GF-D8 (cell line): ENCODE results near the gene MAP2.

Experiments
- DNase-seq: peaks from one replicate; lab custom pipeline; 2025; lab: John Stamatoyannopoulos, UW

MAP2 gene

DNA sequence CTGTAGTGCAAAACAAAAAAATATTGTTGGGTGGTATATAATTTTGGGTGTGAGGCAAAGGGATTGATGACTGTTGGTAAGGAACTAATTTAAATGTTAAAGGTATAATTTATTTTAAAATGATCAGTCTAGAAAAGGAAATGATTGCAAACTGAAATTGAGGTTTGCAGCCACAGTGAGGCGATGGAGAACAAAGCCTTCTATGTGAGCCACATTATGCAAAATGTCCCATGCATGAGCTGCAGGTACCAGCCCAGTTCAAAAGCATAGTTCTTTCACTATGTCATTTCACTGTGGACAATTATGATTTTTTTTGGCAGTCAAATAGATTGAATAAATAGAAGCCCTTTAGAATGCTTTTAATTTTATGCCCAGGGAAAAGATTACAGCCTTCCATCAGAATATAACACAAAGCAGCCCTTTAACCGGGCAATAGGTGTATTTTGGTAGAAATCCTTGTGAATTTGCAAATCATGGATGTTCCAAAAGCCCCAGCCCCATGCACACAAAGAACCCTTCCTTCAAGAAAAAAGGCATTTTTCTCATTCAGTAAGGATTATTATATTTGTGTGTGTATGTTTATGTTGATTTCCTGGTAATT is 1.7 kb downstream of the MAP2 start:
- DNase-seq: no peak

DNA sequence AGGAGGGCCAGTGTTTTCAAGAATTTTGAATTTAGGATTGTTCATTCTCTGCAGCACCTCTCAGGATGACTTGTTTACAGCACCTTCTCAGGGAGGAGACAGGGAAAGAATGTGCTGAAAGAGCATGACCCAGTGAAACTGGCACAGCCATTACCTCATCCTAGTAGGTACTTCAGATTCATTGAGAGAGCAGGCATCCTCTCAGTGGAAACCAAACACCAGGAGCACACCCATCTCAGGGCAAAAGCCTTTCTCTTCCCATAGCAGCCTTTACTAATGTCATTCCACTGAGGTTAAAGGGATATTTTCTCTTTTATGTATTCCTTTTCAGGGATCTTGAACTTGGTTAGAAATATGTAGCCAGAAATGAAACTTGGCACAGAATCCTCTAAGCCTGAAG is 2.6 kb downstream of the MAP2 start:
- DNase-seq: no peak

DNA sequence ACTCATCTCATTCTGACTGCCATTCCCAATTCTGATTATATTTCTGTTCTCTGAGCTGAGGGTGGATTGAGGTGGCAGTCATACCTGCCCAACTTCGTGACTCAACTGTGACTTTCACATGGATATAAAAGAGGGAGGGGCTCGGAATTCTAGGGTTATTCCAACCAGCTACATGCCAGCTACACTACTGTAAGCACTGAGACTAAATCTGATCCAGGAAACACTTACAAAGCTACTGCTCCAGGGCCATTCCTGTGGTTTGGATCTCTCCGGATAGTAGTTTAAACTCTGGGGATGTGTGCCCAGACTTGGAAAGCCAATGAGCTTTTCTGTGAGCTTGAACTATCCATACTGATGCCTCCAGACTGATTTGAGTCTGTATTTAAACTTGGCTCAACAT is 7.9 kb downstream of the MAP2 start:
- DNase-seq: no peak

DNA sequence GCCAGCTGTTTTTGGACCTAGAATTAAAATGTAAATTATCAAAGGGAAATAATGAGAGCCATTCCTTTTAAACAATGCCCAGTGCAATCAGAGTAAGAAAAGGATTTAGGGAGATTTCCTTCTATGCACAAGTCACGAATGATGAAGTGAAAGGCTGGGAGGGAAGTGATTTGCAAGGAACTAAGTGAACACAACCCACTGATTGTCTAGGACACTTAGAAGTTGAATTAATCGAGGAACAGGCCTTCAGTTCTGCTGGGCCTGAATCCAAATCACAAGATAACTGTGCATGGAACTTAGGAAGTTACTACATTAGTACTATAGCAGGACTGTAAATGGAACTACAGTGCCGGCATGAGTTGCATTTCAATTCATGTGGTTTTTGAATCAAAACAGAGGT is 17.7 kb downstream of the MAP2 start:
- no peak for DNase-seq

DNA sequence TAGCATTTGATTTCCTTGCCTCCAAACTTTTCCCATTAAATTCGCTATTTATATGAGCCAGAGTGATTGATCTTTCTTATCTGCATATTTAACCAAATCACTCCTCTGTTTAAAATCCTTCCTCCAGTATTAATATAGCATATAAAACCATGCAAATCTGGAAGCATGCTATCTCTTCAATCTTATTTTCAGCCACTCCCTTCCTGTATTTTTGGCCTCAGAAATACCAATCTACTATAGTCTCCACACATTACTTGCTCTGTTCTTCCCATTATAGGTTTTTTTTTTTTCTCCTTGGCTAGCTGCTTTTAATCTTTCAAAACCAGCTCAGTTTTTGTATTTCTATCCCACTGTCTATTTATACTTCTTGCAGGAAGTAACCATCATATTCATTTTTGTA is 19.1 kb downstream of the MAP2 start:
- no peak for DNase-seq

DNA sequence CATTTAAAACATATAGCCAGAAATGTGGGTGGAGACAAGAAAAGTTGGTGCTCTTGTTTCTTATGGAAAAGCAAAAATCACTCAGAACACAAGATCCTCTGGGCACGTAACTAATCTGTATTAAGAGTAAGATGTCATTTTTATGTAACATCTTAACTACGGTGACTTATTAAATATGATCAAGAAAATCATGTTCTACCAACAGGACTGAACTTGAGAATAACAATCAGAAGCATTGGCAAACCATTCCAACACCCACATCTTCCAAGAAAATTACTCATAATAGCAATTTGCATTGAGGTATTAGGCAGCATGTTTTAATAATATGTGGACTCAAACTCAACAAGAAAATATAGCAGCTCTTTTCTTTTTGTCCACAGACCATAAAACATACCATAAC is 21.6 kb downstream of the MAP2 start:
- DNase-seq: no peak

DNA sequence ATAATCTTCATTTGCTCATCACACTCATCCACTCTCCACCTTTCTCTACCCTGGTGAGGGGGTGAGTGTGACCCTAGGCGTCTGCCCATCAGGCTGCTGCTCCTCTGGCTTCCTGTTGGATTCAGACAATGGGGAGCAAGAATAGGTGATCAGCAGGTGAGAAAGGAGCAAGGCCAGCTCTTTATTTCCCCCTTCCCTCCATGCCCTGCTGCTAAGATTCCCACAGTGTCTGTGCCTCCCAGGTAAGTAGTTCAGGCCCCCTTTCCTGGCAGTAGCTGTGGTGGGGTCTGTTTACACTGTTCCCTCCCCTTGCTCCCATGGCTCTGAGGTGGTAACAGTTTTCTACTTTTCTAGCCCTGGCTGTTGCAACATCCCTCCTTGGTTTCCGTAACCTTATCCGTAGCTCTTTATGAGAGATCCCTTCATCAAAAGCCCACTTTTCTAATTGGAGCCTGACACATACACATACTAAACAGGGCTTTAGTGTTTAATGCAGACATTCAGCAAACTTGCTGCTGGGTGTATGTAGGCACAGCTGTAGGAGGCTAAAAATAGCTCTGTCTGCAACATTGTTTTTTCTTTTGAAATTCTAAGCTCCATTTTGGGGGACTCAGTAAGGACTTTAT is 27.5 kb downstream of the MAP2 start:
- DNase-seq: no peak

DNA sequence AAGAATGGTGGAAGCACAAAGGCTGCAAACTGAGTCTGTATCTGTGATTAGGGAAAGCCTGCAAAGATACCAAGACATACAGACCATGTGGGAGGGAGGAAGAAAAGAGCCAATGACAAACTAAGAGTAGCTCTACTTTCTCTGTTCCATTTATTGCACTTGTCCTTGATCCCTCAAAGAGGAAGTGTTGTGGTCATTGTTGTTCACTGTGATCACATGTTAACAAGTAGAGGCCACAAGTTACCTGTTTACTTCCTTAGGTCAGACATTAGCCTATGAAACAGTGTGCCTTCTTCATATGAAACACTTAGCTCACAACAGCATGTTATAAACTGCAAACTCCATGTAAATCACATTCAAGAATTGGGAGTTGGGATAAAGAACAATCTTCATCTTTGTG is 32.6 kb downstream of the MAP2 start:
- no peak for DNase-seq

DNA sequence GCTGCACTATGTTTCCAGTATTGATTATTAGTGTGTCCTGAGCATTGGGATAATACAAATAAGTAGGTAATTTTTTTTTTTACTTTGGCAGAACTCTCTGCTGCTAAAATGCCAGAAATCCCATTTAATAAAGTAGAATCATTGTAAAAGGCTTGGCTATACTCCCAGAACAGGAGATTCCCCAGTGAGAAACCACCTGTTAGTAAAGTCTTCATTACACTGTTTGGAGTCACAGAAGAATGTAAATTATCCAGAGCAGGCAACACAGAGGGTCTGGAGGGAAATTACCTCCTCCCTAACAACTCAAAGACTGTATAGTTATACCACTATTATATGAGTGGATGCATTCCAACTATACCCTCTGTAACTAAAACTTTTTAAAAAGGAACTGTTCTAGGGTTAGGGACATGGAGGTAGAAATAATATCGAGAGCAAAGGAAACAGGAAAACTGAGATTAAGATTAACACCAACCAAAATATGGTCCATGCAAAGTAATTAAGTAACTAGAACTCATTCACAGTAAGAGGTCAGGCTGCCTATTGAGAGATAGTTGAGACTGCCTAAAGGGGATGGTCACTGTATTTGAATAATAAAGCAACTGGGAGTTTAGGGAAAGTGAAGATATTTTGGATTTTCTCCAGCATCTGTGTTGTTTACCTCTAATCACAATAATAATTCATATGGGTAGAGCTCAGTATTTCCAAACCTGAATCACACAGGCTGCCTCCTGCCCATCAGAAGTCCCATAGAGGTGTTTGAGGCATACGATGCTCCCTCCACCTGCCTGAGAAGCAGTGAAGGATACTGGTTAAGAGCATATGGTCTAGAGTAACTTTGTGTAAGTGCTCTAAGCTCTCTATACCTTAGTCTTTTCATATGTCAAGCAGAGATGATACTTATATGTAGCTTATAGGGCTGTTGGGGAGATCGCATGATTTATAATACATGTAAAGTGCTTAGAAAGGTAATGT is 34.4 kb downstream of the MAP2 start:
- DNase-seq: no peak

DNA sequence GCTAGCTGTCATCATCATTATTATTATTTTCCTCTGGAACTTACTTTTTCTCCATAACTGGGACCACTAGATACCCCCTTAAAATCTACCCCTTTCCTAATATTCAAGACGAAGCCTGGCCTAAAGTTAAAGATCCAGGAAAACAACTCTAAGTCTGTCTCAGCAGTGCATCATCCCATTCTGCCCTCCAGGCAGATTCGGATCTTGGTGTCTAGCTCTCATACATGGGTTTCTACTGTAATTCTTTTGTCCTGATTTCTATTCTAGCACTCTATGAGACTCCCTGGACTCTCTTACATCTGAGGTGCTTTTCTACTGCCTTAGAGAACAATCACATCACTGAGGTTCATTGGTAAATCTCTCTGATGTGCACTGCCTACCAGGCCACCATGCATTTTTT is 35.5 kb downstream of the MAP2 start:
- no peak for DNase-seq

DNA sequence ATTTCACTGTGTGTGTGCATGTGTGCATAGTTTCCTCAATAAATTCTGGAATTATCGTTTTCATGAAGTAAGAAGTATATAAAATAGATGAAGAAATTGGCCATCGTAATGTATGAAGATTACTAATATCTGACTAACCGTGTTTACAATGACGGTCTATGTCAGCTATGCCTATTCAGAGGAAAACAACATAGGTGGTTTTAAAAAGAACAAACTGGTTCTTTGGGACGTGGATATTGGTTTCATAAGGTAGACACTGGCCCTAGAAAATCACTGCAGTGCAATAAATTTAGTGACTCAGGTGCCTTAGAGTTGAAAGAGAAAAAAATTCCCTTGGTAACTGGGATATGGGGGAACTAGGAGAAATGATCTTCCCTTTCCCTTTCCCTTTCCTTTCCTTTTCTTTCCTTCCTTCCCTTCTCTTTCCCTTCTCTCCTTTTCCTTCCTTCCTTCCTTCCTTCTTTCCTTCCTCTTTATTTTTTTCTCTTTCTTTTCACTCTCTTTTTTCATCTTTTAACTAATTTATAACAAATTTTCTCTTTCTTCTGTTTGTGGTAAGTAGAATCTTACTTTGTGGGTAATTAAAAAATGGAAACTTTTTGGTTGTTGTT is 36.4 kb downstream of the MAP2 start:
- no peak for DNase-seq

DNA sequence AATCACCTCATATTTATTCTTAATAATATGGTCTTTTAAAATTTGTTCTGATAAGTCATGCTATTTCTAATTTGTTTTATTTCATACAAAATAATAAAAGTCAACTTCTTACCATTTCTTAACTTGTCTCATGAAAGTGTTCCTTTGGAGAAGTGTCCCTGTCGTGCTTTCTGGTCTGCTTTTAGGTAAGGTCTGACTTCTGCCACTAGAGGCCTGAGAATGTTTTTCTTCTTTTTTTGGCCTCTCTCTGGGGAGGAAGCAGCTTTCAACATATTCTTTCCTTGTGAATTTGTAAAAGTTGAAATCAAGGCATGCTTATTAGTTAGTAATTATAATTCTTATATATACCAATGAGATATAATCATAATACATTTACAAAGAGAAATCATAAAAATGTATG is 39.4 kb downstream of the MAP2 start:
- no peak for DNase-seq

DNA sequence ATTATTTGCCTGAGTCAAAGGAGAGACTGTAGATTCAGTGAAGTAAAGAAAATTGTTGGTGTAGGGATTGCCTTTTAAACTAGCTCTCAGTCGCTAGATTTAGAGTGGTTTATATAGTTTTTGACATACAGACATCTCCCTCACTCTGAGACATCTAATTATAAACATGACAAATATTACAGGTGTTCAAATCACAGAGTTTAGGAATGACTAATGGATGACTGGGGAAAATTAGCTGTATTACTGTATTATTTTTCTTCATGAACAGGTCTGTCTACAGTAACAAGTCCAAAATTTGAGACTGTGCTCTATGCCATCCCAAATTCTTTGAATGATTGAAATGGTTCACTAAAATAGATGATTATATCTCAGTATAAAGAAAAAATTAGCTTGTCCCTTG is 40.0 kb downstream of the MAP2 start:
- no peak for DNase-seq

DNA sequence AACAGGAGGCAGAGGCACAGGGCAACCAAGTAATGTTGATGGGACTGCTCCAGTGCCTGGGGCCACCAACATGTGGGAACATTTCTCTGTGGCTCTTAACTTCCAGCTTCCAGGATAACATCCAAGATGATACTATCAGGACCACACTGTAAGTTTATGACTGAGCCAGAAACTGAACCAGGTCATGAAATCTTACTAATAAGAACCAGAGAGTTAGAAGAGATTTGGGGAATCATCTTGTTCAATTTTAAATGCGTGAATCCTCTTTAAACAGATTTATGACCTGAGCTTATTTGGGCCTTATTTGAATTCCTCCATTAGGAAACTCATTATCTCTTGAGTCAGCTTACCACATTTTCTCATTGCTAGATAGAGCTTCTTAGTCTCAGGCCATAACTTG is 45.0 kb downstream of the MAP2 start:
- no peak for DNase-seq

DNA sequence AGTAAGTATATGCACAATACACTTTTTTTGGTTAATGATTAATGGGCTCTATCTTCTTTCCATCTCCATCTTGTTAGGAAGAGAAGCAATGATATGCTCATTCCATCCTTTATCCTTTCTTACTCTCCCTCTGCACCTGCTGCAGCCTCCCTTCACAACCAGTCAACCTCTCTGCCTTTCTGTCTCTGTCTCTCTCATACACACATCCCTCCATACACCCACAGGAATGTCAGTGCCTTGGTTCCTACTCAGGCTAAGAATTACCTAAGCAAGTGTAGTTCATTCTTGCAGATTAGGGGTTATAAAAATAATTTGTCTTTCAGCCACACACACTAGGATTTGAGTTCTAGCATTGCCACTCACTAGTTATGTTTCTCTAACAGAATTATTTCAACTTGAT is 45.6 kb downstream of the MAP2 start:
- no peak for DNase-seq

DNA sequence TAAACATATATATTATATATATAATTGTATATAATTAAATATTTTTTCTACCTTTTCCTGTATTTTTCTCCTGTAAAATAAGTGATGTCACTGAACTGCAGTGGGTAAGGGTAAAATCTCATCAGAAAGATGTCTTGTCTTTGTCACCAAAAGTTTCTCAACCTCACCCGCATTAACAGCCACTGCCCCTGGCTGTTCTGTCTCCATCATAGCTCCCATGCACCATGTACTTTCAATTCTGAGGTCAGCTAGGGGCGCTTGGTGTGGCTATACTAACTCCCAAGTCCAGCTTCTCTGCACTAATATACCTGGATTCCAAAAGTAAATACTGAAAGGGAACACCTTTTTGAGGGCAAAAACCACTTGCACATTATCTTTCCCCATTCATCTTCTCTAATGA is 46.6 kb downstream of the MAP2 start:
- no peak for DNase-seq

DNA sequence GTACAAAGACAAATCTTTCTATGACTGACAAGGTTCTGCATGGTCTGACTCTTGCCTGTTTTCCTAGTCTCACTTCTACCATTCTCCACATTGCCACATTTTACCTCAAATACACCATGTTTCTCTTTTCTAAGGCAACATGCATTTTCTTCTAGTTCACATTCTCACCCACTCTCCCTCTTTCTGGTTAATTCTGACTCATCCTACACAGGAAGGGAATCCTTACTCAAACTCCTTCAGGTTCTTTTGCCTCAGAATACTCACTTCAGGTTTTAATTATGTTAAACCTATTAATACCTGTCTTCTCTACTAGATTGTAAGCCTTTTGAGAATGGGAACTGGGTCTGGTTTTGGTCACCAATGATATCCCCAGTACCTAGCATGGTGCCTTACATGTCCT is 47.2 kb downstream of the MAP2 start:
- DNase-seq: no peak

DNA sequence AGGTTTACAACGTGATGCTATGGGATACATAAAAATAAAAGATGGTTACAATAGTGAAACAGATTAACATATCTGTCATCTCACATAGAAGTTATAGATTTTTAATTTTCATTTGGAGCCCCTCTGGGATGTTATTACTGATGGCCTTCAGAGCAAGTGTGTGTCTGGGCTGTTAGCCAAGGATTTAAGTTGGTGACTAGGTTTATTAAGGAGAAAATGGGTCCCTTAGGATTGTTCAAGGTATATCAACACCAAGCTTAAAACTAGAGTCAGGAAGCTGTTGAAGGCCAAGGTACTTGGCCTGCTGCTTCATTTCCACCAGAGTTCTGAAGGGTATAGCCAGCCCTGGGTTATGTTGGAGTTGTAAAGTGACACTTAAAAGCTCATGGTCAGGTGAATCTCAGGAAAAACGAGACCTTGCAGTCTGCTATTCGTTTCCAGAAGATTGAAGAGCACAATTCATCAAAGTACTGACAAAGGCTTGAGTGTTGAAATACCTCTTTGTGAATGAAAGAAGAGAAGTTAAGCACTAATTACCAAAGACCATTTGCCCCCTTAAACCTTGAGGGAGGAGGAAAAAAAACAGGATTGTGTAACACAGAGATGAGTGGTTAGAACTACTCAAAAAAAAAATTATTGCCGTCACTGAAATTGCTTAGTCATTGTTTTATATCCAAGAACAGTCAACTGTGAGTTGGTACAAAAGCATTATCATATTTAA is 48.4 kb downstream of the MAP2 start:
- DNase-seq: no peak

DNA sequence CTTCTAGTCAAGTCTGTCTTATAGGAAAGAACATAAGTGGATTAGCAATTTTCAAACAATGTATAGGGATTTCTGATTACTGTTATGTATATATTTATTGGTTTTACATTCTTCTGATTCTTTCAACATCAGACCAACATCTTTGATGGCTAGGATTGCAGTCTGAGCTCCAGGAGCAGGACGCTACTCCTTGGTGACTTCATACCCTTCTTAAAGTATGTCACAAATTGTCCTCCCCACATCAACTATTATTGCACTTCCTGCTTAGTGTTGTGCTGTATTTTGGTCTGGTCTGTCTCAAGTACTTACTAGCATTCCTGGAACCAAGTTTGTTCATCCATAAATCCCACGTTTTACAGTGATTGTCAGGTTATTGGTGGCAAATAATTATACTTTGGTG is 49.0 kb downstream of the MAP2 start:
- DNase-seq: no peak

DNA sequence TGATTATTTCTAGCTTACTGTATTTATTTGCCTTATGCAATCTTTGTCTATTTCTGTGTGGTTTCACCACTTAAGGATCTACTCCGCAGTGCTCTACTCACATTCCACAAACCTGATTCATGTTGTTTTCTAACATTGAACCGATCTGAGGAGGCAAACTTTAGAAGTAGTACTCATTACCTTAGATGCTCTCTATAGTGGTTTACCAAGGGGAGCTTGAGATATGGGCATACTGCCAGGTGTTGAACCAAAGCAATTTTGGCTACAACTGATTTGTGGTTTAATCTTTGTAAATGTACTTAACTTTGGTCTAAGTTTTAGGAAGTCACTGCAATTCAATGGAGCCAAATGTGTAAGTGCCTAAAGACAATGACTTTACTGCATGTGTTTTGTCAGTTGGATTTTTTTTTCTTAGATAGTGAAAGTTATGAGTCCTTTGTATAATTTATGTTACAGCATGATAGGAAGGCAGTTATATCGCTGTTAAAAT is 50.1 kb downstream of the MAP2 start:
- DNase-seq: peak; percentile 6

DNA sequence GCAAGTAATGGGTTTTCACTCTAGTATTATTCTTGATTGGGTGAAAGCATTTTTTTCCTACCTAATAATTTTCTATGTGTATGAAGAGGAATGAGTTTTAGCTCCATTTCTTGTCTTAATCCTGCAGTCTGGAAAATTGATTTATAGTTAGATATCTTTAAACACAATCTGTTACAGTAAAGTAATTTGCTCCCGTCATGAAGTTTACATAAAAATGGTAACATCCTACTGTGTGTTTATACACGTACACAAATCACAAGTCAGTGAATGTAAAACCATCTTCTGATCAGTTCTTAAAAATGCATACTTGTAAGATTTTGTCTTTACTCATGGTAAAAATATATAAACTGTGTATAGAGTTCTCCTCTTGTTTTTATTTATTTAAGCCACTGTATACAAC is 51.1 kb downstream of the MAP2 start:
- no peak for DNase-seq
